NCI-H2029 treated with DMSO at 0.1 percent for 48 hours (cell line): ENCODE measurements around the gene FBXO11.

Experiments
- DNase-seq: peaks from one replicate; lab custom pipeline; 2025; lab: John Stamatoyannopoulos, UW

The FBXO11 gene

GRCh38 chr2:47783486-47784351, 122.6 kb downstream of the FBXO11 start:
- DNase-seq, result peak; percentile 44

GRCh38 chr2:47782671-47783485, 123.4 kb downstream of the FBXO11 start, which contains the start of gene MSH6:
Gene MSH6, plus strand, starts transcription at chr2:47783145. Its CDS starts 89 bp downstream, at chr2:47783234.
- DNase-seq, result peak; percentile 57

GRCh38 chr2:47782381-47782670, 124.0 kb downstream of the FBXO11 start:
- peak; percentile 8 for DNase-seq

- no peak for DNase-seq
These were observed 126.9 kb downstream of the FBXO11 start for GRCh38 chr2:47779426-47779790.

- no peak for DNase-seq
These were observed 127.4 kb downstream of the FBXO11 start for GRCh38 chr2:47778698-47779425.

GRCh38 chr2:47777277-47777937, 128.9 kb downstream of the FBXO11 start:
- no peak for DNase-seq

GRCh38 chr2:47774567-47774966, 131.7 kb downstream of the FBXO11 start:
- DNase-seq, result no peak

GRCh38 chr2:47772343-47772742, 134.0 kb downstream of the FBXO11 start:
- no peak for DNase-seq

GRCh38 chr2:47771211-47771610, 135.1 kb downstream of the FBXO11 start:
- DNase-seq, result peak; percentile 23

- DNase-seq, result no peak
These were observed 137.0 kb downstream of the FBXO11 start for GRCh38 chr2:47769318-47769717.

- DNase-seq, result peak; percentile 20
These were observed 138.3 kb downstream of the FBXO11 start for GRCh38 chr2:47767880-47768609.

- DNase-seq, result no peak
These were observed 138.8 kb downstream of the FBXO11 start for GRCh38 chr2:47767497-47767844.

- no peak for DNase-seq
These were observed 154.4 kb downstream of the FBXO11 start for GRCh38 chr2:47751856-47752414.

GRCh38 chr2:47747878-47748277, 158.4 kb downstream of the FBXO11 start:
- DNase-seq, result no peak

- DNase-seq, result no peak
These were observed 162.2 kb downstream of the FBXO11 start for GRCh38 chr2:47744074-47744473.

- DNase-seq, result no peak
These were observed 164.7 kb downstream of the FBXO11 start for GRCh38 chr2:47741637-47742036.

GRCh38 chr2:47741101-47741500, 165.2 kb downstream of the FBXO11 start:
- DNase-seq, result no peak
